Measurements from ENCODE around the gene SPNS1.

SPNS1 gene

DNA sequence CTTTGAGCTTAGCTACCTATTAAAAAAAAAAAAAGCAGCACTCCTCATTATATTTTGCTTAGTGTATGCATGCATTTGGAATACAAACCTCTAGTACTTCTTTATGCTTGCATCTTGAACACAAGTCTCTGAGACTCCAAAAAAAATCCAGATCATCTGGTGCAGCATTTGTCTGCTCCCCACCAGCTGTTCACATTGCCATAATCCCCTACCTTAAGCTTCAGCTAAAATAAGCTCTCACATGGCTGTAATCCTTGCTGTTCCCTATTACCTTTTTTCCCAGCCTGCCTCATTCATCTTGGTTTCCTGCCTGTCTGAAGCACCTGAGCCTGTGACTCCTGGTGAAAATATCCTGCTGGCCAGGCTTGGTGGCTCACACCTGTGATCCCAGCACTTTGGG lies 31.3 kb upstream of the SPNS1 start:
- Histone ChIP-seq H3K27ac (replicated peaks) (no peak overlapping the region), H3K4me3 (replicated peaks; ENCODE audit: insufficient read depth, low read length) (no peak overlapping the region), H3K27me3 (ENCODE audit: insufficient read depth, poor library complexity, severe bottlenecking) (no peaks in the 10 kb centered on the region)
- TF ChIP-seq POLR2AphosphoS5 (IDR thresholded peaks at IDR 0.05; ENCODE audit: low read depth) (no peak), CTCF (IDR thresholded peaks at IDR 0.05; ENCODE audit: insufficient read depth, low read length) (no peak), REST (IDR thresholded peaks at IDR 0.05; ENCODE audit: insufficient replicate concordance, low read depth) (no peak), SPI1 (IDR thresholded peaks at IDR 0.05; ENCODE audit: borderline replicate concordance, low read depth) (no peak), GABPA (IDR thresholded peaks at IDR 0.05; ENCODE audit: low read depth) (no peak)
- DNase-seq (ENCODE audit: low read depth in 1 of 2, low spot score in 1 of 2) = no peak

- DNase-seq (ENCODE audit: low read depth in 1 of 2, low spot score in 1 of 2) = no peak
- Histone ChIP-seq H3K4me3 (replicated peaks; ENCODE audit: insufficient read depth, low read length) (no peak overlapping the region), H3K27ac (replicated peaks) (no peak overlapping the region), H3K27me3 (ENCODE audit: insufficient read depth, poor library complexity, severe bottlenecking) (no peaks in the 10 kb centered on the region)
- no peak for TF ChIP-seq CTCF (IDR thresholded peaks at IDR 0.05; ENCODE audit: insufficient read depth, low read length)
Observed at GRCh38 chr16:28946681-28947080, 27.9 kb upstream of the SPNS1 start.

DNA sequence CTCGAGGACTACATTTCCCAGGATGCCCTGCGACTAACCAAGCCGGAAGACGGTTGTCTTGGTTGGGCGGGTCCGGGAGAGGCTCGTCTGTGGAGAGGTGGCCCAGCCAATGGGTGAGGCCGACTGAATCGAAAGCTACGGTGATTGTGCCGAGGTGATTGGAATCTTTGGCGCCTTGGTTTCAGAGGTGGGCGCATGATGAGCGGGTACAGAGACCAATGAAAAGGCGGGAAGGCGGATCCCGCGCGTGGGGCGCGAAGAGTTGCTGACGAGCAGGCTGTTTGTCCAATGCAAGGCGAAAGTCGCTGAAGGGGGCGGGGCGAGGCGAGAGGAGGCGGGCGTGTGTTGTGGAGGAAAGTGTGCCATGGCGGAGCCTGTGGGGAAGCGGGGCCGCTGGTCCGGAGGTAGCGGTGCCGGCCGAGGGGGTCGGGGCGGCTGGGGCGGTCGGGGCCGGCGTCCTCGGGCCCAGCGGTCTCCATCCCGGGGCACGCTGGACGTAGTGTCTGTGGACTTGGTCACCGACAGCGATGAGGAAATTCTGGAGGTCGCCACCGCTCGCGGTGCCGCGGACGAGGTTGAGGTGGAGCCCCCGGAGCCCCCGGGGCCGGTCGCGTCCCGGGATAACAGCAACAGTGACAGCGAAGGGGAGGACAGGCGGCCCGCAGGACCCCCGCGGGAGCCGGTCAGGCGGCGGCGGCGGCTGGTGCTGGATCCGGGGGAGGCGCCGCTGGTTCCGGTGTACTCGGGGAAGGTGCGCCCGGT lies 23.7 kb upstream of the SPNS1 start, which contains the start of gene NFATC2IP:
Gene NFATC2IP, plus strand, starts transcription at position 290 of the 762 bp plus-strand sequence. Its CDS starts 75 bp downstream, at position 365.
- H3K4me3 ChIP-seq (replicated peaks; ENCODE audit: insufficient read depth, low read length) = peak within 1 kb of the TSS; percentile 86
- TF ChIP-seq REST (IDR thresholded peaks at IDR 0.05; ENCODE audit: insufficient replicate concordance, low read depth) = no peak
- TF ChIP-seq GABPA (IDR thresholded peaks at IDR 0.05; ENCODE audit: low read depth) = peak; percentile 84
- peak; percentile 62; the same call in 1 of the 2 replicates for TF ChIP-seq POLR2AphosphoS5 (IDR thresholded peaks at IDR 0.05; ENCODE audit: low read depth)
- peak within 1 kb of the TSS; percentile 86 for H3K27ac ChIP-seq (replicated peaks)
- DNase-seq (ENCODE audit: low read depth in 1 of 2, low spot score in 1 of 2) = peak; percentile 99 to 100
- no peaks in the 10 kb centered on the region for H3K27me3 ChIP-seq (ENCODE audit: insufficient read depth, poor library complexity, severe bottlenecking)

- Histone ChIP-seq H3K4me3 (replicated peaks; ENCODE audit: insufficient read depth, low read length) (peak overlapping the region; percentile 86), H3K27me3 (ENCODE audit: insufficient read depth, poor library complexity, severe bottlenecking) (no peaks in the 10 kb centered on the region), H3K27ac (replicated peaks) (peak overlapping the region; percentile 86)
- TF ChIP-seq CTCF (IDR thresholded peaks at IDR 0.05; ENCODE audit: insufficient read depth, low read length) (no peak), SPI1 (IDR thresholded peaks at IDR 0.05; ENCODE audit: borderline replicate concordance, low read depth) (no peak)
- no peak for DNase-seq (ENCODE audit: low read depth in 1 of 2, low spot score in 1 of 2)
Observed at GRCh38 chr16:28951410-28951943, 23.1 kb upstream of the SPNS1 start.
